Right atrium auricular region (tissue), 2 donors: ENCODE data around the gene R3HCC1L. TPM values are rescaled to one million over a fixed set of nuclear protein-coding genes. Genes with fewer than 3 reads are reported as not detected.

Source experiments
- DNase-seq: peaks from one replicate; pipeline ENCODE4 v3.0.0-alpha.2; 2019; ENCODE audit warnings: low spot score
- H3K27ac ChIP-seq, 2 donors: fragments of 200-600 bp; sonication (generic); 1 replicate in 1 of 2; 2 replicates in 1 of 2; pipeline ENCODE4 v1.5.1; 2016 to 2019
- H3K27me3 ChIP-seq, 2 donors: fragments of 200-600 bp; sonication (generic); one replicate each; pipeline versions ENCODE4 v1.5.1 to v1.6.0; 2017 to 2019
- H3K36me3 ChIP-seq: fragments of 200-600 bp; sonication (generic); one replicate; pipeline ENCODE4 v1.5.1; 2016
- H3K4me1 ChIP-seq, 2 donors: fragments of 200-600 bp; sonication (generic); one replicate each; pipeline versions ENCODE4 v1.5.1 to v1.6.0; 2017 to 2019
- H3K4me3 ChIP-seq, 2 donors: fragments of 200-600 bp; sonication (generic); 1 replicate in 1 of 2; 2 replicates in 1 of 2; pipeline ENCODE4 v1.5.1; 2017 to 2019; ENCODE audit warnings: mild to moderate bottlenecking in 1 of 2, moderate library complexity in 1 of 2
- H3K9me3 ChIP-seq, 2 donors: fragments of 200-600 bp; sonication (generic); one replicate each; pipeline ENCODE4 v1.5.1; 2019
- total RNA-seq, 2 donors: library from RNA; depleted of rRNA; stranded (reverse); fragments of >200 nt; gene quantifications; one replicate each; pipeline ENCODE4 v1.1.0, GENCODE V29; 2016
- TF ChIP-seq, protein P1 (sequence below), 2 donors: fragments of 200-600 bp; sonication (generic); IDR thresholded peaks; one replicate each; pipeline ENCODE4 v1.5.1; 2019; ENCODE audit warnings: antibody characterized with exemption in 2 of 2

The R3HCC1L gene
- total RNA-seq, 2 donors from 2014 or later = 4.0 to 5.2 TPM

- Histone ChIP-seq H3K4me1 (no peaks in the 10 kb centered on the region), H3K4me3 (no peak overlapping the region), H3K27me3 (no peaks in the 10 kb centered on the region), H3K36me3 (peaks cover 41% of the 10 kb centered on the region), H3K27ac (no peak overlapping the region), H3K9me3 (no peaks in the 10 kb centered on the region)
- no peak for DNase-seq
- TF ChIP-seq, protein P1, sequence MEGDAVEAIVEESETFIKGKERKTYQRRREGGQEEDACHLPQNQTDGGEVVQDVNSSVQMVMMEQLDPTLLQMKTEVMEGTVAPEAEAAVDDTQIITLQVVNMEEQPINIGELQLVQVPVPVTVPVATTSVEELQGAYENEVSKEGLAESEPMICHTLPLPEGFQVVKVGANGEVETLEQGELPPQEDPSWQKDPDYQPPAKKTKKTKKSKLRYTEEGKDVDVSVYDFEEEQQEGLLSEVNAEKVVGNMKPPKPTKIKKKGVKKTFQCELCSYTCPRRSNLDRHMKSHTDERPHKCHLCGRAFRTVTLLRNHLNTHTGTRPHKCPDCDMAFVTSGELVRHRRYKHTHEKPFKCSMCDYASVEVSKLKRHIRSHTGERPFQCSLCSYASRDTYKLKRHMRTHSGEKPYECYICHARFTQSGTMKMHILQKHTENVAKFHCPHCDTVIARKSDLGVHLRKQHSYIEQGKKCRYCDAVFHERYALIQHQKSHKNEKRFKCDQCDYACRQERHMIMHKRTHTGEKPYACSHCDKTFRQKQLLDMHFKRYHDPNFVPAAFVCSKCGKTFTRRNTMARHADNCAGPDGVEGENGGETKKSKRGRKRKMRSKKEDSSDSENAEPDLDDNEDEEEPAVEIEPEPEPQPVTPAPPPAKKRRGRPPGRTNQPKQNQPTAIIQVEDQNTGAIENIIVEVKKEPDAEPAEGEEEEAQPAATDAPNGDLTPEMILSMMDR (IDR thresholded peaks at IDR 0.05) = no peak
Measured at GRCh38 chr10:98244141-98244540, 109.7 kb downstream of the R3HCC1L start.

DNA sequence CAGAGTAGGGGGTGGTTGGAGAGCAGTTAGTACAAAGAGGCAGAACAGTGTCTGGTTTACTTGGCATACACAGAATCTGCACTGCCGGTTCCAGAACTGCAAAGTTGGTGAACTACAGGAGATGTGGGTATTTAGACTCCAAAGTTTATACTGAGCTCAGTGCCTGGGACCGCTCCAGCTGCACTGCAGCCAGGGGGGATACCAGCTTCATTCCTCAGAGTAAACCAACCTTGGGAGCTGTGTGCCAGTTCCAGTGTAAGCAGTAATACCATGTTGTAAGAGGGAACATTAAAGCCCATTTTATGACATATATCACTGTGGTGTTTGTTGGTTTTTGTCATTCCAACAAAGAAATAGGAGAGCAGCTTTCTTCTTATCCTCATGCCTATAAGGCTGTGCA is 110.1 kb downstream of the R3HCC1L start:
- TF ChIP-seq, protein P1 (IDR thresholded peaks at IDR 0.05) = no peak
- H3K36me3 ChIP-seq = peaks cover 36% of the 10 kb centered on the region
- H3K27ac ChIP-seq = no peak overlapping the region

DNA sequence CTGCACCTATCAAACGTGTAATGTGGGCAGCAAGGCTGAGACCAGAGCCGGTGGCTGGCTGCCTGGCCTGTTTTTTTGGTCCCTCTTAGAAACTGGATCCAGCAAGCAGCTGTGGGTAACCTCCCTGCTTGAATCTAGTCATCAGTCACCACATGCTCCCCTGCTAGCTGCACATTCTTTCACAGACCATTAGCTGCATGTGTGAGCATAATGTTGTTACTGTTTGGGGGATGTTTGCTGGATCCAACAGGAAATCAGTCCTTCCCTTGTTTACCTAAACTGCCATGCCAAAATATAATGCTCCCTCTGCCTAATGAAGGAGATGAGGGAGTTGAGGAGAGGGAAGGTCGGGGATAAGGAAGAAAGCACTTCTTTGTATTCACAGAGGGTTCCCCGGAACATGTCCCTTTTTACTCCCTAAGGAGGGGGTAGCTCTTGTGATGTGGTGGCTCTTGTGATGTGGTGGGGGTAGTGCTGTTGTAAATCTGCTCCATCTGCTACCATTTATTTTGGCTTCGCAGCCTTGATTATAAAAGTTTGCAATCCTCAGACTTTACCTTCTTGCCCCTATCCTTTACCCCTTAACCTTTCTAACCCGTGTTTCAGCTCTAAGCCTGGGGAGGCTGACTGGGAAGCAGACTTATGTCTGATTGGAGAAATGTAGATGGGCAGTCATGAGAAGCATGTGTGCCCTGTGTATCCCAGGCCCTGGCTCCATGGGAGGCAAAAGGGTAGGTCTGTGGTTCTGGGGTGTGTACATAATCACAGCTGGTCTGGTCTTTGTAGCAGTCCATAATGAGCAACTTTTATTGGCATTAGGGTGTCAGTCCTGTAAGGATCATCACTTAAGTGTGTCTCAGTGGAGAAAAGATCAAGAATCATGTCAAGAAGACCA is 112.7 kb downstream of the R3HCC1L start:
- DNase-seq = no peak
- TF ChIP-seq, protein P1 (IDR thresholded peaks at IDR 0.05) = no peak
- H3K4me3 ChIP-seq = no peak overlapping the region
- peaks cover 32% of the 10 kb centered on the region for H3K36me3 ChIP-seq
- H3K4me1 ChIP-seq = no peaks in the 10 kb centered on the region
- H3K27ac ChIP-seq = no peak overlapping the region
- H3K9me3 ChIP-seq = no peaks in the 10 kb centered on the region
- H3K27me3 ChIP-seq = no peaks in the 10 kb centered on the region

More for the DNA sequence above, 110.1 kb downstream of the R3HCC1L start:
- H3K27me3 ChIP-seq = no peaks in the 10 kb centered on the region
- H3K9me3 ChIP-seq = no peaks in the 10 kb centered on the region
- DNase-seq = no peak
- H3K4me3 ChIP-seq = no peak overlapping the region
- H3K4me1 ChIP-seq = no peaks in the 10 kb centered on the region

DNA sequence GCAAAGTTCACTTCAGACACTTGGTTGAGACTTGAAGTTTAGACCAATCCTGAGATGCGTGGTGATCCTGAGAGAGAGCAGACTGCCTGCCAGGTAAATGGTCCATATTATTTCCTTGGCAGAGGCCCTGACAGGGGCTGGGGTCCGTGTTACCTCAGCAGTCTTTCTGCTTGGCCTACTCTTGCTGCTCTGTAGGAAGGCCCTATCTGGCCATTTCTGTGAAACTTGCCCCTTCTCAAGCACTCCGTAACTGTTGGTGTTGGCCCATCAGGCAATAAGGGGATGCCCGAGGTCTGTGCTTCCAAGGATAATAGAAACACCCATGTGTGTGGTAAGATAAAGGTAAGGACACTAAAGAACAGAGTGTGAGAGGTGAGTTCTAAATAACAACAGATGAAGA is 113.6 kb downstream of the R3HCC1L start:
- TF ChIP-seq, protein P1 (IDR thresholded peaks at IDR 0.05) = no peak
- H3K36me3 ChIP-seq = peaks cover 32% of the 10 kb centered on the region
- H3K27ac ChIP-seq = no peak overlapping the region
- no peaks in the 10 kb centered on the region for H3K9me3 ChIP-seq
- no peaks in the 10 kb centered on the region for H3K27me3 ChIP-seq
- no peak overlapping the region for H3K4me3 ChIP-seq
- DNase-seq = no peak
- H3K4me1 ChIP-seq = no peaks in the 10 kb centered on the region

GRCh38 chr10:98249134-98249533 is 114.7 kb downstream of the R3HCC1L start:
- H3K27me3 ChIP-seq = no peaks in the 10 kb centered on the region
- H3K4me1 ChIP-seq = no peaks in the 10 kb centered on the region
- no peaks in the 10 kb centered on the region for H3K9me3 ChIP-seq
- DNase-seq = no peak
- peaks cover 30% of the 10 kb centered on the region for H3K36me3 ChIP-seq
- TF ChIP-seq, protein P1 (IDR thresholded peaks at IDR 0.05) = no peak
- H3K27ac ChIP-seq = no peak overlapping the region
- H3K4me3 ChIP-seq = no peak overlapping the region
